DOHH2 (cell line): ENCODE results near the gene HK2.

ENCODE experiments used
- H3F3A ChIP-seq: fragments of 200-600 bp; sonication (generic), shearing (Covaris generic); 2 replicates; pipeline ENCODE4 v1.6.0; 2016; ENCODE audit warnings: antibody characterized with exemption, mild to moderate bottlenecking; ENCODE audit not compliant: control insufficient read depth, insufficient read depth
- H3K27ac ChIP-seq: fragments of 200-600 bp; sonication (generic); 2 replicates; pipeline ENCODE4 v1.5.1; 2014; ENCODE audit warnings: low read depth, mild to moderate bottlenecking, low read length, moderate library complexity
- H3K27me3 ChIP-seq: fragments of 200-600 bp; sonication (generic); 2 replicates; pipeline ENCODE4 v1.6.1; 2014; ENCODE audit warnings: mild to moderate bottlenecking, low read length, mixed read lengths; ENCODE audit not compliant: control insufficient read depth
- H3K36me3 ChIP-seq: fragments of 200-600 bp; sonication (generic); 2 replicates; pipeline ENCODE4 v1.6.1; 2014; ENCODE audit warnings: mild to moderate bottlenecking, low read length, moderate library complexity, mixed read lengths; ENCODE audit not compliant: control insufficient read depth
- H3K4me1 ChIP-seq: fragments of 200-600 bp; sonication (generic); 2 replicates; pipeline ENCODE4 v1.6.1; 2014; ENCODE audit warnings: mild to moderate bottlenecking, low read length, mixed read lengths; ENCODE audit not compliant: control insufficient read depth
- H3K4me2 ChIP-seq: fragments of 200-600 bp; sonication (generic); 2 replicates; pipeline ENCODE4 v1.6.0; 2014; ENCODE audit warnings: mild to moderate bottlenecking, low read length, moderate library complexity
- H3K4me3 ChIP-seq: fragments of 200-600 bp; sonication (generic); 2 replicates; pipeline ENCODE4 v1.5.1; 2014; ENCODE audit warnings: mild to moderate bottlenecking, low read length, mixed read lengths
- H3K79me2 ChIP-seq: fragments of 200-600 bp; sonication (generic); 2 replicates; pipeline ENCODE4 v1.6.1; 2014; ENCODE audit warnings: mild to moderate bottlenecking, low read length, mixed read lengths; ENCODE audit not compliant: control insufficient read depth
- H3K9me2 ChIP-seq: fragments of 200-600 bp; sonication (generic); replicated peaks from 2 replicates; pipeline ENCODE4 v1.6.1; 2014; ENCODE audit warnings: mild to moderate bottlenecking, low read length, mixed read lengths; ENCODE audit not compliant: control insufficient read depth
- H3K9me3 ChIP-seq: fragments of 200-600 bp; sonication (generic); 2 replicates; pipeline ENCODE4 v1.6.1; 2014; ENCODE audit warnings: antibody characterized with exemption, low read length, mixed read lengths; ENCODE audit not compliant: control insufficient read depth, insufficient read depth
- H4K20me1 ChIP-seq: fragments of 200-600 bp; sonication (generic); 2 replicates; pipeline ENCODE4 v1.6.0; 2014; ENCODE audit warnings: low read depth, mild to moderate bottlenecking, antibody characterized with exemption, low read length, moderate library complexity; ENCODE audit not compliant: control insufficient read depth, insufficient read depth
- EZH2phosphoT487 ChIP-seq: fragments of 200-600 bp; sonication (generic); IDR thresholded peaks from 2 replicates; pipeline ENCODE4 v1.6.1; 2017; ENCODE audit warnings: borderline replicate concordance, mild to moderate bottlenecking, antibody characterized with exemption, low read length, moderate library complexity, mixed read lengths
- TF ChIP-seq, protein P1 (sequence below): fragments of 200-600 bp; sonication (generic); IDR thresholded peaks from one replicate; pipeline ENCODE4 v1.5.1; 2014; ENCODE audit warnings: antibody characterized with exemption, mild to moderate bottlenecking, low read depth, low read length; ENCODE audit not compliant: poor library complexity, severe bottlenecking

HK2 gene

DNA sequence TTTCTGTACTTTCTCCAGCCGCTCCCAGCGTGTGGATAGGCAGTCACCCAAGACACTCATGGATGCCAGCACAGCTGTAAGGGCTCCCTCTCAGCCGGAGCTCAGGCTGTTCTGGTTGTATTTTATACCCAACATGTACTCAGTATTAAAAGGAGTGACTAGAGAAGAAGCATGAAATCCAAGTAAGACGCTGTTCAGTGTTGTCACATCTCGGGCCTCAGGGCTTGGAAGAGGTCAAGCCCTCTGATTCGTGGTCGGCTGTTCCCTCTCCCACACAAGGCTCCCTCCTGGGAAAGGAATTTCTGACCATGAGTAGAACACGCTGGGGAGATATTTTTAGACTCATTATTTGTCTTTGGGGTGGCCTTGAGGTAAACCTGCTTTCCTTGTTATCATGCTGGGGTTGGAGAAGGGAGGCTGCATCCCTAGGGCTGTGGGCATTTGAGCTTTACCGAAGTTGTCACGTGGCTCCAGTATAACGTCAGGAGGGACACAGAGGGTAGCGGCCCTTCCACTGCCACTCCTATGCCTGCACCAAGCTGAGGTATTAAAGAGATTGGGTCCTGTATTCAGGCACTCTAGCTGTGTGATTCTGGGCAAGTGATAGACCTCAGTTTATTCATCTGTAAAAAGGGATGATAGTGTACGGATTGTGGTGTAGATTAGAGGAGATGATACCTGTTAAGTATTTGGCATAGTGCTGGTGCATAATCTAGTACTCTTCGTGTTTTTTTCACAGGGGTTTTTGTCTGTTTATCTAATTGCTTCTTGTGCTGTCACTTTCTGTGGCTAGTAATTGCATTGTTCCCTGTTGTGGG is 34.1 kb downstream of the HK2 start:
- Histone ChIP-seq H3K4me2 (no peak overlapping the region), H3K9me2 (no peaks in the 10 kb centered on the region), H3F3A (no peaks in the 10 kb centered on the region), H3K4me3 (no peak overlapping the region), H3K27me3 (no peaks in the 10 kb centered on the region), H3K4me1 (peaks cover 34% of the 10 kb centered on the region), H3K9me3 (no peaks in the 10 kb centered on the region), H3K36me3 (peaks cover 92% of the 10 kb centered on the region), H3K27ac (no peak overlapping the region), H3K79me2 (peaks cover 88% of the 10 kb centered on the region), H4K20me1 (peaks cover 19% of the 10 kb centered on the region)
- TF ChIP-seq EZH2phosphoT487: no peak
- TF ChIP-seq, protein P1, sequence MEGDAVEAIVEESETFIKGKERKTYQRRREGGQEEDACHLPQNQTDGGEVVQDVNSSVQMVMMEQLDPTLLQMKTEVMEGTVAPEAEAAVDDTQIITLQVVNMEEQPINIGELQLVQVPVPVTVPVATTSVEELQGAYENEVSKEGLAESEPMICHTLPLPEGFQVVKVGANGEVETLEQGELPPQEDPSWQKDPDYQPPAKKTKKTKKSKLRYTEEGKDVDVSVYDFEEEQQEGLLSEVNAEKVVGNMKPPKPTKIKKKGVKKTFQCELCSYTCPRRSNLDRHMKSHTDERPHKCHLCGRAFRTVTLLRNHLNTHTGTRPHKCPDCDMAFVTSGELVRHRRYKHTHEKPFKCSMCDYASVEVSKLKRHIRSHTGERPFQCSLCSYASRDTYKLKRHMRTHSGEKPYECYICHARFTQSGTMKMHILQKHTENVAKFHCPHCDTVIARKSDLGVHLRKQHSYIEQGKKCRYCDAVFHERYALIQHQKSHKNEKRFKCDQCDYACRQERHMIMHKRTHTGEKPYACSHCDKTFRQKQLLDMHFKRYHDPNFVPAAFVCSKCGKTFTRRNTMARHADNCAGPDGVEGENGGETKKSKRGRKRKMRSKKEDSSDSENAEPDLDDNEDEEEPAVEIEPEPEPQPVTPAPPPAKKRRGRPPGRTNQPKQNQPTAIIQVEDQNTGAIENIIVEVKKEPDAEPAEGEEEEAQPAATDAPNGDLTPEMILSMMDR: no peak

DNA sequence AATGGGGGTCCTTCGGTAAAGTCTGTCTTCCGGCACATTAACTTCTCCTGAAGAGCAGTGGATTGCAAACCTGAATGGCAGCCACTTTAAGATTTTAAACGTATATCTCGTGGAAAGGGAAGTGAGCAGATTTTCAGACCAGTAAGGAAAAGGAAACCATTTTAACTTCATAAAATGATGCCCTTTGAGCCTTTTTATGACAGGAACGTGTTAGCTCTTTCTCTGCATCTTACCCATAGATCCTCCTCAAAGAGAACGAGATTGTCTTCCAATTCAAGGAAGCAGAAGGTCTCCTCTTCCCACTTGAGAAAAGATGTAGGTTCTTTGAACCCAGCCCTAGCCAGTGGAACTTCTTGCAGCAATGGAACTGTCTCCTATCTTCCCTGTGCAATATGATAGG is 35.6 kb downstream of the HK2 start:
- Histone ChIP-seq H4K20me1 (0 out of 2 replicates have a peak, but pooled peaks cover 16% of the 10 kb centered on the region), H3K9me2 (no peaks in the 10 kb centered on the region), H3K79me2 (peaks cover 73% of the 10 kb centered on the region), H3F3A (no peaks in the 10 kb centered on the region; the same call in 1 of the 2 replicates), H3K4me1 (peaks cover 29% of the 10 kb centered on the region), H3K27me3 (no peaks in the 10 kb centered on the region), H3K9me3 (no peaks in the 10 kb centered on the region), H3K4me2 (no peak overlapping the region), H3K36me3 (peaks cover 94% of the 10 kb centered on the region), H3K27ac (no peak overlapping the region), H3K4me3 (no peak overlapping the region)
- TF ChIP-seq, protein P1: no peak
- no peak for TF ChIP-seq EZH2phosphoT487

DNA sequence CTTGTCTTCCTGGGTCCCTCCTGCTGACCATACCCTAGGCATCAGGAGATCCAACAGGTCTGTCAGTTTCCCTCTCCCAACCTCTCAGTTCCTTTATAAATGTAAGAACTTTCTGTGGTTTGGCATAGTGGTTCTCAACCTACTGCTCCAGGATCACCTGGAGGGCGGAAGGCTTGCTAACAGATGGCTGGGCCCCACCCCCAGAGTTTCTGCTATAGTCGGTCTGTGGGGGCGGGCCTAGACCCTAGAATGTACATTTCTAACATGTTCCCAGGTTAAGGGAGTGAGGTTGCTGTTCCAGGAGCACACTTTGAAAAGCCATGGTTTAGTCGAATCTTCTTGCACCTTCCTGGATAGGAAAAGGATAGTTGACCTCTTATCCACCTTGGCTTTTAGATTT is 37.0 kb downstream of the HK2 start:
- H3K27ac ChIP-seq: no peak overlapping the region
- H3K4me1 ChIP-seq: peaks cover 15% of the 10 kb centered on the region
- peaks cover 59% of the 10 kb centered on the region for H3K79me2 ChIP-seq
- no peak overlapping the region for H3K4me3 ChIP-seq
- no peaks in the 10 kb centered on the region for H3K9me3 ChIP-seq
- TF ChIP-seq, protein P1: no peak
- no peak for TF ChIP-seq EZH2phosphoT487
- H3K27me3 ChIP-seq: no peaks in the 10 kb centered on the region
- peaks cover 2% of the 10 kb centered on the region; the same call in 1 of the 2 replicates for H3F3A ChIP-seq
- H3K9me2 ChIP-seq: no peaks in the 10 kb centered on the region
- H4K20me1 ChIP-seq: 0 out of 2 replicates have a peak, but pooled peaks cover 5% of the 10 kb centered on the region
- H3K36me3 ChIP-seq: peaks cover 92% of the 10 kb centered on the region
- no peak overlapping the region for H3K4me2 ChIP-seq
